IMR-90 (cell line): ENCODE measurements around the gene SLC7A7. TPM values are rescaled to one million over a fixed set of nuclear protein-coding genes. Genes with fewer than 3 reads are reported as not detected.
A peak's percentile ranks its signal among the peaks of the same experiment; 100 is the strongest.

Source experiments
- ATAC-seq: fragments of 200-7000 bp; cut with Tn5 transposase; 2 replicates; pipeline ENCODE4 v1.9.1; 2020; ENCODE audit warnings: low read depth, mild to moderate bottlenecking, moderate library complexity
- BruUV-seq: library from RNA; stranded (reverse); fragments of 400-500 nt; replicated peaks from 2 replicates; lab custom pipeline; 2021; lab: Mats Ljungman, UMichigan
- CTCF ChIA-PET: fragments of 300-600 bp; formaldehyde crosslinking; extraction: SDS; loops from one replicate; lab custom pipeline; 2021; ENCODE audit warnings: antibody characterized with exemption; lab: Yijun Ruan, JAX
- POLR2A ChIA-PET: fragments of 300-600 bp; sonication (Branson Sonifier 250); formaldehyde crosslinking; loops from one replicate; lab custom pipeline; 2022; ENCODE audit warnings: antibody characterized with exemption; ENCODE audit not compliant: unreplicated experiment; lab: Charles Lee
- DNase-seq: peaks from one replicate; pipeline ENCODE4 v3.0.0; 2013
- H2AFZ ChIP-seq: replicated peaks from 2 replicates; pipeline ENCODE3; 2013; ENCODE audit warnings: low read length, mild to moderate bottlenecking; ENCODE audit not compliant: poor library complexity
- H2AK5ac ChIP-seq: 2 replicates; pipeline ENCODE4 v1.6.1; 2013; ENCODE audit warnings: low read depth, low read length, inconsistent platforms
- H2AK9ac ChIP-seq: replicated peaks from 2 replicates; pipeline ENCODE3; 2013; ENCODE audit warnings: mild to moderate bottlenecking, low read depth, low read length, moderate library complexity; ENCODE audit not compliant: poor library complexity
- H2BK120ac ChIP-seq: 2 replicates; pipeline ENCODE4 v1.6.1; 2013; ENCODE audit warnings: low read depth, low read length, inconsistent platforms
- H2BK15ac ChIP-seq: 3 replicates; pipeline ENCODE4 v1.6.1; 2013; ENCODE audit warnings: low read depth, low read length, inconsistent platforms
- H2BK20ac ChIP-seq: 2 replicates; pipeline ENCODE4 v1.6.1; 2013; ENCODE audit warnings: low read depth, mild to moderate bottlenecking, inconsistent platforms, low read length, moderate library complexity
- H2BK5ac ChIP-seq: 2 replicates; pipeline ENCODE4 v1.6.1; 2013; ENCODE audit warnings: mild to moderate bottlenecking, low read depth, low read length, inconsistent platforms; ENCODE audit not compliant: poor library complexity, severe bottlenecking
- H3K14ac ChIP-seq: replicated peaks from 2 replicates; pipeline ENCODE4 v1.6.1; 2013; ENCODE audit warnings: low read depth, low read length, inconsistent platforms
- H3K18ac ChIP-seq: 2 replicates; pipeline ENCODE4 v1.6.1; 2013; ENCODE audit warnings: low read depth, low read length, control low read depth
- H3K23ac ChIP-seq: 2 replicates; pipeline ENCODE4 v1.6.1; 2013; ENCODE audit warnings: low read depth, low read length, inconsistent platforms
- H3K27ac ChIP-seq: 2 replicates; pipeline ENCODE4 v1.5.1; 2013; ENCODE audit warnings: mild to moderate bottlenecking, control low read depth, low read length; ENCODE audit not compliant: insufficient read depth
- H3K27me3 ChIP-seq: 2 replicates; pipeline ENCODE4 v1.6.1; 2013; ENCODE audit warnings: low read length; ENCODE audit not compliant: control insufficient read depth, insufficient read depth
- H3K36me3 ChIP-seq: 2 replicates; pipeline ENCODE4 v1.6.1; 2013; ENCODE audit warnings: low read length, mixed read lengths; ENCODE audit not compliant: control insufficient read depth, insufficient read depth
- H3K4ac ChIP-seq: 2 replicates; pipeline ENCODE4 v1.6.1; 2013; ENCODE audit warnings: low read depth, low read length, inconsistent platforms
- H3K4me1 ChIP-seq: 2 replicates; pipeline ENCODE4 v1.6.1; 2013; ENCODE audit warnings: low read length, mixed read lengths; ENCODE audit not compliant: control insufficient read depth, insufficient read depth
- H3K4me2 ChIP-seq: 2 replicates; pipeline ENCODE4 v1.6.1; 2013; ENCODE audit warnings: low read depth, mild to moderate bottlenecking, control low read depth, low read length, moderate library complexity
- H3K4me3 ChIP-seq: 2 replicates; pipeline ENCODE4 v1.5.1; 2013; ENCODE audit warnings: low read depth, mild to moderate bottlenecking, control low read depth, low read length, moderate library complexity; ENCODE audit not compliant: insufficient read depth
- H3K56ac ChIP-seq: 2 replicates; pipeline ENCODE4 v1.6.1; 2013; ENCODE audit warnings: low read length, inconsistent platforms; ENCODE audit not compliant: insufficient read depth; ENCODE audit errors: extremely low read depth
- H3K79me1 ChIP-seq, 2 experiments: 2 replicates each; pipeline ENCODE4 v1.6.1; 2013; ENCODE audit warnings: low read length in 2 of 2, inconsistent platforms in 1 of 2, low read depth in 1 of 2
- H3K9ac ChIP-seq: 2 replicates; pipeline ENCODE4 v1.6.1; 2013; ENCODE audit warnings: low read depth, low read length, control low read depth
- H3K9me1 ChIP-seq: 2 replicates; pipeline ENCODE4 v1.6.1; 2013; ENCODE audit warnings: low read length, inconsistent platforms; ENCODE audit not compliant: insufficient read depth
- H3K9me3 ChIP-seq: 2 replicates; pipeline ENCODE4 v1.6.1; 2013; ENCODE audit warnings: low read length; ENCODE audit not compliant: control insufficient read depth, insufficient read depth
- H4K20me1 ChIP-seq: 2 replicates; pipeline ENCODE4 v1.6.1; 2013; ENCODE audit warnings: low read length, inconsistent platforms; ENCODE audit not compliant: insufficient read depth
- H4K5ac ChIP-seq: 2 replicates; pipeline ENCODE4 v1.6.1; 2013; ENCODE audit warnings: mild to moderate bottlenecking, low read depth, low read length, control low read depth
- H4K8ac ChIP-seq, 2 experiments: 2 replicates each; pipeline ENCODE4 v1.6.1; 2013; ENCODE audit warnings: low read depth in 2 of 2, low read length in 2 of 2, control low read depth in 1 of 2, inconsistent platforms in 1 of 2
- H4K91ac ChIP-seq: 2 replicates; pipeline ENCODE4 v1.6.1; 2013; ENCODE audit warnings: low read depth, low read length, inconsistent platforms; ENCODE audit not compliant: insufficient read depth
- BHLHE40 ChIP-seq: fragments of 150-350 bp; IDR thresholded peaks from 2 replicates; pipeline ENCODE4 v1.6.1; 2016; ENCODE audit warnings: mild to moderate bottlenecking, low read depth, low read length
- CEBPB ChIP-seq: IDR thresholded peaks from 2 replicates; pipeline ENCODE4 v1.6.1; 2012; ENCODE audit warnings: low read depth, low read length, improper control_type of control experiment
- CHD1 ChIP-seq: IDR thresholded peaks from 2 replicates; pipeline ENCODE4 v1.6.1; 2012; ENCODE audit warnings: low read depth, low read length, improper control_type of control experiment
- CTCF ChIP-seq: conservative IDR thresholded peaks from 2 replicates; pipeline ENCODE4 v1.5.1; 2012; ENCODE audit warnings: mild to moderate bottlenecking, low read depth, low read length, improper control_type of control experiment
- ELK1 ChIP-seq: fragments of 150-350 bp; IDR thresholded peaks from 2 replicates; pipeline ENCODE4 v1.6.1; 2016; ENCODE audit warnings: low read depth, mild to moderate bottlenecking, low read length, moderate library complexity, borderline replicate concordance
- FOS ChIP-seq: fragments of 150-350 bp; IDR thresholded peaks from 2 replicates; pipeline ENCODE4 v1.6.1; 2016; ENCODE audit warnings: low read depth, low read length
- MAFK ChIP-seq: IDR thresholded peaks from 2 replicates; pipeline ENCODE4 v1.6.1; 2012; ENCODE audit warnings: low read depth, low read length, improper control_type of control experiment
- MAZ ChIP-seq: IDR thresholded peaks from 2 replicates; pipeline ENCODE4 v1.6.1; 2012; ENCODE audit warnings: low read depth, mild to moderate bottlenecking, low read length, improper control_type of control experiment, moderate library complexity, borderline replicate concordance
- MXI1 ChIP-seq: IDR thresholded peaks from 2 replicates; pipeline ENCODE4 v1.6.1; 2012; ENCODE audit warnings: low read depth, mild to moderate bottlenecking, low read length, moderate library complexity, borderline replicate concordance
- NFE2L2 ChIP-seq: fragments of 150-350 bp; IDR thresholded peaks from 2 replicates; pipeline ENCODE4 v1.6.1; 2016; ENCODE audit warnings: low read depth, mild to moderate bottlenecking, low read length
- POLR2A ChIP-seq: IDR thresholded peaks from 2 replicates; pipeline ENCODE4 v1.6.1; 2012; ENCODE audit warnings: mild to moderate bottlenecking, low read depth, low read length
- RAD21 ChIP-seq: IDR thresholded peaks from 2 replicates; pipeline ENCODE4 v1.6.1; 2012; ENCODE audit warnings: low read length, improper control_type of control experiment
- RCOR1 ChIP-seq: IDR thresholded peaks from 2 replicates; pipeline ENCODE4 v1.6.1; 2012; ENCODE audit warnings: mild to moderate bottlenecking, low read length, improper control_type of control experiment; ENCODE audit not compliant: insufficient replicate concordance
- RFX5 ChIP-seq: IDR thresholded peaks from 2 replicates; pipeline ENCODE4 v1.8.0; 2012; ENCODE audit warnings: low read depth, mild to moderate bottlenecking, low read length, moderate library complexity
- SMC3 ChIP-seq: fragments of 150-350 bp; IDR thresholded peaks from 2 replicates; pipeline ENCODE4 v1.6.1; 2016; ENCODE audit warnings: low read depth, mild to moderate bottlenecking, antibody characterized with exemption, low read length, moderate library complexity
- USF2 ChIP-seq: fragments of 150-350 bp; IDR thresholded peaks from 2 replicates; pipeline ENCODE4 v1.6.1; 2017; ENCODE audit warnings: mild to moderate bottlenecking, antibody characterized with exemption, low read length, low read depth
- WGBS, 2 experiments: methylation state at CpG; one replicate each; pipeline versions ENCODE4 v1.1.5 to v1.1.7; 2013; ENCODE audit warnings: missing lambda C conversion rate in 2 of 2; ENCODE audit not compliant: insufficient read length in 1 of 2; ENCODE audit errors: extremely low coverage in 2 of 2; 5-methylcytosine and 5-hydroxymethylcytosine counted together
- dilution Hi-C: fragments of 300-500 bp; cut with HindIII; formaldehyde crosslinking; loops from one replicate; pipeline ENCODE4 v1.14.3; 2018; ENCODE audit warnings: low sequenced_read_pairs; ENCODE audit not compliant: unreplicated experiment
- in situ Hi-C: fragments of 300-500 bp; cut with MboI; formaldehyde crosslinking; loops from 3 replicates; pipeline ENCODE4 v1.14.3; 2019; ENCODE audit warnings: low sequenced_read_pairs, inconsistent platforms, mixed read lengths
- intact Hi-C: fragments of 100-400 bp; cut with micrococcal nuclease; formaldehyde crosslinking; loops from 2 replicates; pipeline ENCODE4 v1.10.0; 2022
- polyA plus RNA-seq, 3 experiments: library from polyadenylated mRNA; depleted of rRNA; stranded (reverse); fragments of >200 nt; gene quantifications; 2 replicates each; pipeline ENCODE4 v1.2.3, GENCODE V29; 2012; ENCODE audit warnings: low replicate concordance in 1 of 3
- total RNA-seq: library from RNA; depleted of rRNA; stranded (reverse); fragments of >200 nt; gene quantifications from 2 replicates; pipeline ENCODE4 v1.2.3, GENCODE V29; 2012

Gene SLC7A7
- total and polyA plus RNA-seq, 2 of the 4 experiments (the other 2 are of a cell fraction): 1.8 to 2.0 TPM

GRCh38 chr14:22845103-22845394, 29.8 kb upstream of the SLC7A7 start:
- ChIA-PET CTCF (no interaction called here), POLR2A (no interaction called here)
- peaks cover 10 to 74% of the 10 kb centered on the region in 2 experiments; a peak in 3 of 4 replicates for H3K79me1 ChIP-seq
- H3K36me3 ChIP-seq: peaks cover 62% of the 10 kb centered on the region
- no TSS peak for BruUV-seq
- H4K8ac ChIP-seq: peak overlapping the region in 1 of 2 experiments; percentile 44; a peak in 1 of 4 replicates
- H3K9me3 ChIP-seq: no peaks in the 10 kb centered on the region
- DNase-seq: no peak
- WGBS, 2 experiments: 89% methylated on average over 4 of the region's 9 CpGs; no CpG with 5 or more reads in 1 of the 2 experiments
- peak overlapping the region; percentile 47 for H2AFZ ChIP-seq
- no peak overlapping the region for H3K9ac ChIP-seq
- no peak overlapping the region for H3K23ac ChIP-seq
- H2BK20ac ChIP-seq: no peak overlapping the region
- peak overlapping the region; percentile 16 for H2AK9ac ChIP-seq
- H3K14ac ChIP-seq: no peak overlapping the region
- H2BK15ac ChIP-seq: no peak overlapping the region
- no peak overlapping the region for H4K5ac ChIP-seq
- H3K27ac ChIP-seq: peak overlapping the region; percentile 8; the same call in 1 of the 2 replicates
- H3K4me1 ChIP-seq: peaks cover 42% of the 10 kb centered on the region
- peaks cover 30% of the 10 kb centered on the region for H3K9me1 ChIP-seq
- intact Hi-C loops: no loop called here
- no peak overlapping the region for H2BK120ac ChIP-seq
- in situ Hi-C loops: loop anchor here (10.0 kb wide), 1 partner anchor 260 kb away; the partner anchor contains the start of gene DAD1
- H4K20me1 ChIP-seq: peaks cover 50% of the 10 kb centered on the region; the same call in 1 of the 2 replicates
- dilution Hi-C loops: no loop called here
- no peak for TF ChIP-seq RCOR1
- no peak for TF ChIP-seq BHLHE40
- no peak for TF ChIP-seq MAZ
- no peak for TF ChIP-seq MXI1
- TF ChIP-seq CEBPB: no peak
- no peak for TF ChIP-seq RFX5
- TF ChIP-seq ELK1: no peak
- no peak for TF ChIP-seq MAFK
- no peak for TF ChIP-seq USF2
- no peak for TF ChIP-seq CTCF
- TF ChIP-seq SMC3: no peak
- no peak for TF ChIP-seq RAD21
- no peak for TF ChIP-seq POLR2A
- no peak for TF ChIP-seq FOS
- TF ChIP-seq NFE2L2: no peak
- no peak for TF ChIP-seq CHD1
- no peak for ATAC-seq
- no peaks in the 10 kb centered on the region for H3K27me3 ChIP-seq
- H4K91ac ChIP-seq: no peak overlapping the region
- H3K4ac ChIP-seq: no peak overlapping the region
- no peak overlapping the region for H3K18ac ChIP-seq
- no peak overlapping the region for H3K56ac ChIP-seq
- no peak overlapping the region for H3K4me3 ChIP-seq
- H2BK5ac ChIP-seq: no peak overlapping the region
- peak overlapping the region; percentile 33; the same call in 1 of the 2 replicates for H2AK5ac ChIP-seq
- no peak overlapping the region for H3K4me2 ChIP-seq
